HepG2 (cell line): Measurements from ENCODE around the gene RBM12. TPM values are rescaled to one million over a fixed set of nuclear protein-coding genes. Genes with fewer than 3 reads are reported as not detected.

Experiments
- AGO1 ChIP-seq: fragments of 200-400 bp; formaldehyde crosslinking; IDR thresholded peaks from 2 replicates; pipeline ENCODE4 v1.6.1; 2017; ENCODE audit warnings: mild to moderate bottlenecking, low read depth, low read length, moderate library complexity; ENCODE audit not compliant: poor library complexity, severe bottlenecking
- EHMT2 ChIP-seq: fragments of 200-600 bp; sonication (generic); IDR thresholded peaks from 2 replicates; pipeline ENCODE4 v1.7.0; 2017; ENCODE audit warnings: antibody characterized with exemption, low read depth, low read length, borderline replicate concordance
- FOXA3 ChIP-seq: IDR thresholded peaks from 2 replicates; pipeline ENCODE4 v1.6.1; 2016; ENCODE audit warnings: missing genetic modification reagents, missing compliant biosample characterization
- NCOA1 ChIP-seq: sonication (generic); formaldehyde crosslinking; IDR thresholded peaks from 2 replicates; pipeline ENCODE4 v1.9.0; 2021; ENCODE audit warnings: missing genetic modification reagents
- PBX3 ChIP-seq: sonication (generic); formaldehyde crosslinking; IDR thresholded peaks from 2 replicates; pipeline ENCODE4 v1.8.1; 2023; ENCODE audit warnings: missing genetic modification reagents, inconsistent platforms, borderline replicate concordance
- PCBP2 ChIP-seq: fragments of 200-400 bp; formaldehyde crosslinking; optimal IDR thresholded peaks from 2 replicates; pipeline ENCODE3; 2018; ENCODE audit warnings: low read length, low read depth; ENCODE audit not compliant: poor library complexity, severe bottlenecking
- ZBED4 ChIP-seq: sonication (generic); formaldehyde crosslinking; IDR thresholded peaks from 2 replicates; pipeline ENCODE4 v1.4.0; 2020; ENCODE audit warnings: missing genetic modification reagents, borderline replicate concordance
- ZFYVE20 ChIP-seq: sonication (generic); formaldehyde crosslinking; IDR thresholded peaks from 2 replicates; pipeline ENCODE4 v1.8.0; 2023; ENCODE audit warnings: low read depth, mild to moderate bottlenecking, moderate library complexity, missing genetic modification reagents, borderline replicate concordance
- ZMYM2 ChIP-seq: sonication (generic); formaldehyde crosslinking; IDR thresholded peaks from 2 replicates; pipeline ENCODE4 v1.8.0; 2022; ENCODE audit warnings: mild to moderate bottlenecking, missing genetic modification reagents
- ZNF3 ChIP-seq: IDR thresholded peaks from 2 replicates; pipeline ENCODE4 v1.7.0; 2017; ENCODE audit warnings: inconsistent platforms
- ZNF749 ChIP-seq: sonication (generic); formaldehyde crosslinking; IDR thresholded peaks from 2 replicates; pipeline ENCODE4 v1.8.0; 2022; ENCODE audit warnings: mild to moderate bottlenecking, missing genetic modification reagents, moderate library complexity, borderline replicate concordance
- polyA plus RNA-seq, 8 experiments: library from polyadenylated mRNA; depleted of rRNA in 3 of 8; stranded (reverse) in 7 of 8; unstranded in 1 of 8; fragments of >200 nt; fragmentation: Illumina TruSeq in 4 of 8; extraction: Trizol in 4 of 8; gene quantifications; 2 replicates each; pipeline versions ENCODE4 v1.2.1 to v1.2.3, GENCODE V29; 2011 to 2016; ENCODE audit warnings: low read depth in 4 of 8, missing spikeins in 1 of 8, mixed read lengths in 1 of 8; ENCODE audit not compliant: insufficient read depth in 1 of 8
- total RNA-seq, 5 experiments: library from RNA; depleted of rRNA; stranded (reverse); fragments of >200 nt; fragmentation: Illumina TruSeq; extraction: Trizol; gene quantifications; 2 replicates each; pipeline ENCODE4 v1.2.3, GENCODE V29; 2016; ENCODE audit warnings: low read depth in 1 of 5
- TF ChIP-seq, protein P1 (sequence below): sonication (generic); formaldehyde crosslinking; IDR thresholded peaks from 2 replicates; pipeline ENCODE4 v1.8.0; 2022; ENCODE audit warnings: mild to moderate bottlenecking, missing genetic modification reagents; ENCODE audit not compliant: insufficient replicate concordance
- TF ChIP-seq, protein P2 (sequence below): sonication (generic); formaldehyde crosslinking; IDR thresholded peaks from 2 replicates; pipeline ENCODE4; 2020; ENCODE audit warnings: missing genetic modification reagents, mild to moderate bottlenecking, borderline replicate concordance
- TF ChIP-seq, protein P3 (sequence below): sonication (generic); formaldehyde crosslinking; IDR thresholded peaks from 2 replicates; pipeline ENCODE4 v1.4.0; 2020; ENCODE audit warnings: mild to moderate bottlenecking, missing genetic modification reagents

The RBM12 gene
- total and polyA plus RNA-seq, 2 of the 13 experiments (the other 11 are each of a cell fraction or from before 2014, with no cell fraction given): 97.9 to 104 TPM

- peak; percentile 97 for TF ChIP-seq ZBED4
- peak; percentile 31; the same call in 1 of the 2 replicates for TF ChIP-seq PBX3 (CRISPR knock-in tag)
- TF ChIP-seq EHMT2: no peak
- no peak for TF ChIP-seq PCBP2
- no peak for TF ChIP-seq ZNF3 (CRISPR knock-in tag)
- TF ChIP-seq, protein P1, sequence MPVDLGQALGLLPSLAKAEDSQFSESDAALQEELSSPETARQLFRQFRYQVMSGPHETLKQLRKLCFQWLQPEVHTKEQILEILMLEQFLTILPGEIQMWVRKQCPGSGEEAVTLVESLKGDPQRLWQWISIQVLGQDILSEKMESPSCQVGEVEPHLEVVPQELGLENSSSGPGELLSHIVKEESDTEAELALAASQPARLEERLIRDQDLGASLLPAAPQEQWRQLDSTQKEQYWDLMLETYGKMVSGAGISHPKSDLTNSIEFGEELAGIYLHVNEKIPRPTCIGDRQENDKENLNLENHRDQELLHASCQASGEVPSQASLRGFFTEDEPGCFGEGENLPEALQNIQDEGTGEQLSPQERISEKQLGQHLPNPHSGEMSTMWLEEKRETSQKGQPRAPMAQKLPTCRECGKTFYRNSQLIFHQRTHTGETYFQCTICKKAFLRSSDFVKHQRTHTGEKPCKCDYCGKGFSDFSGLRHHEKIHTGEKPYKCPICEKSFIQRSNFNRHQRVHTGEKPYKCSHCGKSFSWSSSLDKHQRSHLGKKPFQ (CRISPR knock-in tag): peak; percentile 96
- TF ChIP-seq, protein P2, sequence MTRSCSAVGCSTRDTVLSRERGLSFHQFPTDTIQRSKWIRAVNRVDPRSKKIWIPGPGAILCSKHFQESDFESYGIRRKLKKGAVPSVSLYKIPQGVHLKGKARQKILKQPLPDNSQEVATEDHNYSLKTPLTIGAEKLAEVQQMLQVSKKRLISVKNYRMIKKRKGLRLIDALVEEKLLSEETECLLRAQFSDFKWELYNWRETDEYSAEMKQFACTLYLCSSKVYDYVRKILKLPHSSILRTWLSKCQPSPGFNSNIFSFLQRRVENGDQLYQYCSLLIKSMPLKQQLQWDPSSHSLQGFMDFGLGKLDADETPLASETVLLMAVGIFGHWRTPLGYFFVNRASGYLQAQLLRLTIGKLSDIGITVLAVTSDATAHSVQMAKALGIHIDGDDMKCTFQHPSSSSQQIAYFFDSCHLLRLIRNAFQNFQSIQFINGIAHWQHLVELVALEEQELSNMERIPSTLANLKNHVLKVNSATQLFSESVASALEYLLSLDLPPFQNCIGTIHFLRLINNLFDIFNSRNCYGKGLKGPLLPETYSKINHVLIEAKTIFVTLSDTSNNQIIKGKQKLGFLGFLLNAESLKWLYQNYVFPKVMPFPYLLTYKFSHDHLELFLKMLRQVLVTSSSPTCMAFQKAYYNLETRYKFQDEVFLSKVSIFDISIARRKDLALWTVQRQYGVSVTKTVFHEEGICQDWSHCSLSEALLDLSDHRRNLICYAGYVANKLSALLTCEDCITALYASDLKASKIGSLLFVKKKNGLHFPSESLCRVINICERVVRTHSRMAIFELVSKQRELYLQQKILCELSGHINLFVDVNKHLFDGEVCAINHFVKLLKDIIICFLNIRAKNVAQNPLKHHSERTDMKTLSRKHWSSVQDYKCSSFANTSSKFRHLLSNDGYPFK (CRISPR knock-in tag): peak; percentile 87
- TF ChIP-seq, protein P3, sequence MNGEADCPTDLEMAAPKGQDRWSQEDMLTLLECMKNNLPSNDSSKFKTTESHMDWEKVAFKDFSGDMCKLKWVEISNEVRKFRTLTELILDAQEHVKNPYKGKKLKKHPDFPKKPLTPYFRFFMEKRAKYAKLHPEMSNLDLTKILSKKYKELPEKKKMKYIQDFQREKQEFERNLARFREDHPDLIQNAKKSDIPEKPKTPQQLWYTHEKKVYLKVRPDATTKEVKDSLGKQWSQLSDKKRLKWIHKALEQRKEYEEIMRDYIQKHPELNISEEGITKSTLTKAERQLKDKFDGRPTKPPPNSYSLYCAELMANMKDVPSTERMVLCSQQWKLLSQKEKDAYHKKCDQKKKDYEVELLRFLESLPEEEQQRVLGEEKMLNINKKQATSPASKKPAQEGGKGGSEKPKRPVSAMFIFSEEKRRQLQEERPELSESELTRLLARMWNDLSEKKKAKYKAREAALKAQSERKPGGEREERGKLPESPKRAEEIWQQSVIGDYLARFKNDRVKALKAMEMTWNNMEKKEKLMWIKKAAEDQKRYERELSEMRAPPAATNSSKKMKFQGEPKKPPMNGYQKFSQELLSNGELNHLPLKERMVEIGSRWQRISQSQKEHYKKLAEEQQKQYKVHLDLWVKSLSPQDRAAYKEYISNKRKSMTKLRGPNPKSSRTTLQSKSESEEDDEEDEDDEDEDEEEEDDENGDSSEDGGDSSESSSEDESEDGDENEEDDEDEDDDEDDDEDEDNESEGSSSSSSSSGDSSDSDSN (CRISPR knock-in tag): peak; percentile 90
- TF ChIP-seq FOXA3 (CRISPR knock-in tag): peak; percentile 68
- TF ChIP-seq NCOA1 (CRISPR knock-in tag): peak; percentile 96
- no peak for TF ChIP-seq ZFYVE20 (CRISPR knock-in tag)
- TF ChIP-seq AGO1: peak; percentile 64
- TF ChIP-seq ZNF749 (CRISPR knock-in tag): peak; percentile 49; the same call in 1 of the 2 replicates
- no peak; the same call in 1 of the 2 replicates for TF ChIP-seq ZMYM2 (CRISPR knock-in tag)
These were observed 45.3 kb downstream of the RBM12 start (continued) for GRCh38 chr20:35619196-35620095.
